Esophagus (tissue), 2 donors: ENCODE data around the gene TRMT2A. TPM values are rescaled to one million over a fixed set of nuclear protein-coding genes. Genes with fewer than 3 reads are reported as not detected.

Experiments
- H3K27ac ChIP-seq, 2 donors: one replicate each; pipeline ENCODE4 v1.5.1; 2013; ENCODE audit warnings: low read depth in 2 of 2, mild to moderate bottlenecking in 2 of 2, inconsistent platforms in 1 of 2, low read length in 1 of 2, moderate library complexity in 1 of 2
- H3K27me3 ChIP-seq, 2 donors: one replicate each; pipeline ENCODE4 v1.6.1; 2013; ENCODE audit warnings: low read length in 2 of 2, control low read depth in 1 of 2, mild to moderate bottlenecking in 1 of 2; ENCODE audit not compliant: insufficient read depth in 2 of 2, control insufficient read depth in 1 of 2
- H3K36me3 ChIP-seq, 2 donors: one replicate each; pipeline ENCODE4 v1.6.1; 2013; ENCODE audit warnings: low read length in 1 of 2; ENCODE audit not compliant: control insufficient read depth in 2 of 2, insufficient read depth in 2 of 2
- H3K4me1 ChIP-seq, 2 donors: one replicate each; pipeline ENCODE4 v1.6.1; 2013; ENCODE audit warnings: low read length in 1 of 2; ENCODE audit not compliant: control insufficient read depth in 2 of 2, insufficient read depth in 2 of 2
- H3K4me3 ChIP-seq, 2 donors: one replicate each; pipeline ENCODE4 v1.5.1; 2013; ENCODE audit warnings: low read length in 2 of 2, mild to moderate bottlenecking in 2 of 2, low read depth in 1 of 2, moderate library complexity in 1 of 2
- H3K9me3 ChIP-seq, 2 donors: one replicate each; pipeline ENCODE4 v1.6.1; 2013; ENCODE audit warnings: mild to moderate bottlenecking in 2 of 2, low read depth in 1 of 2, low read length in 1 of 2, moderate library complexity in 1 of 2; ENCODE audit not compliant: control insufficient read depth in 2 of 2, insufficient read depth in 1 of 2
- WGBS, 2 donors: extraction: QIAGEN DNeasy Blood & Tissue Kit; methylation state at CpG; one replicate each; pipeline ENCODE4 v1.1.7; 2013; 5-methylcytosine and 5-hydroxymethylcytosine counted together
- polyA plus RNA-seq, 2 donors: library from polyadenylated mRNA; stranded (reverse); fragments of 200-250 nt; gene quantifications; one replicate each; pipeline ENCODE4 v1.2.3, GENCODE V29; 2013
- donor health status: healthy with polysubstance abuse.
- donor health status: Bipolar disorder and iron deficiency.

Gene TRMT2A
- polyA plus RNA-seq, 2 donors: 41.1 to 77.1 TPM

DNA sequence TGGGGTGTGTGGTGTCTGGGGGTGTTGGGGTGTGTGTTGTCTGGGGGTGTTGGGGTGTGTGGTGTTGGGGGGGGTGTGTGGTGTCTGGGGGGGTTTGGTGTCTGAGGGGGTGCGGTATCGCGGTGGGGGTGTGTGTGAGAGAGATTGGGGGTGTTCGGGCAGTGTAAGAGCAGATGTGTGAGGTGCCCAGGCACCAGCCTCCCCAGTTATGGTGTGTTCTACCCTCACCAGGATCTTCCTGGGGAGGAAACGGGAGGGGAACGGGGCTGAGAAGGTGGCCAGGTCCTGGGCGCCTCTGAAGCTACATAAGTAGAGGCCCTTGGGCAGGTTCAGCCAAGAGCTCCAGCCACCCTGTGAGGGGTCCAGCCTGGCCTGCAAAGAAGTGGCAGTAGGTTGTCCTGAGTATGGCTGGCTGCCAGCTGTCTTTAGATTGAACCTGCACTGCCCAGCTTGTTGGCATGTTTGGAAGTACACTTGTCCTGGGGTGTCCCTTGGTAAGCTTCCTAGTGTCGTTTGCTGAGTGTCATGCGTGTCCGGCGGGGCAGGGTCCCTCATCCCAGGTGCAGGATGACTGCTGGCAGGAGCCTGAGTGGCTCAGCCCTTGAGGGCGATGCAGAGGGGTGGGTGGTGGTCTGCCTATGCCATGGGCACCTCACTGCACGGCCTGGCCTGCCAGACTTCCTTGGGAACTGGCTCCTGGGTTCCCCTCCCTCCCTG, 6.5 kb upstream of the TRMT2A start:
- peaks cover 13 to 67% of the 10 kb centered on the region in 2 donors for H3K36me3 ChIP-seq

DNA sequence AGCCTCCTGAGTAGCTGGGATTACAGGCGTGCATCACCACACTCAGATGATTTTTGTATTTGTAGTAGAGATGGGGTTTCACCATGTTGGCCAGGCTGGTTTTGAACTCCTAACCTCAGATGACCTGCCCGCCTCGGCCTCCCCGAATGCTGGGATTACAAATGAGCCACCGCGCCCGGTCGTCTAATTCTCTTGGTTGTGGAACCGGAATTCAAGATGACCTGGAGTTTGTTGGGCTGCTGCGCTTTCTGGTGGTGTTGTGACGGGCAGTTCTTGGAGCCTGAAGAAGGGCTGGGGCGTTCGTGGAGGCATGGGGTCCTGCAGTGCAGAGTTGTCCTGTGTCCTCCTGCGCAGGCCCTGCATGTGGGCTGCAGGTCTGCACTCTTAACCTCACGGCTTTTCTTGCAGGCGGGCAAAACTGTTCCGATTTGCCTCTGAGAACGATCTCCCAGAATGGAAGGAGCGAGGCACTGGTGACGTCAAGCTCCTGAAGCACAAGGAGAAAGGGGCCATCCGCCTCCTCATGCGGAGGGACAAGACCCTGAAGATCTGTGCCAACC, 4.9 kb upstream of the TRMT2A start:
- Histone ChIP-seq H3K4me1 (peaks cover 0 to 2% of the 10 kb centered on the region in 2 donors), H3K27ac (no peak overlapping the region), H3K36me3 (peaks cover 13 to 58% of the 10 kb centered on the region in 2 donors), H3K9me3 (no peaks in the 10 kb centered on the region), H3K4me3 (no peak overlapping the region), H3K27me3 (no peaks in the 10 kb centered on the region)
- 91 to 92% methylated on average over 22 of the region's 22 CpGs for WGBS, 2 donors

More for the DNA sequence above, 6.5 kb upstream of the TRMT2A start:
- Histone ChIP-seq H3K4me3 (no peak overlapping the region), H3K27ac (no peak overlapping the region), H3K4me1 (peaks cover 0 to 2% of the 10 kb centered on the region in 2 donors), H3K27me3 (no peaks in the 10 kb centered on the region), H3K9me3 (no peaks in the 10 kb centered on the region)
- WGBS, 2 donors: 93 to 95% methylated on average over 13 of the region's 13 CpGs

DNA sequence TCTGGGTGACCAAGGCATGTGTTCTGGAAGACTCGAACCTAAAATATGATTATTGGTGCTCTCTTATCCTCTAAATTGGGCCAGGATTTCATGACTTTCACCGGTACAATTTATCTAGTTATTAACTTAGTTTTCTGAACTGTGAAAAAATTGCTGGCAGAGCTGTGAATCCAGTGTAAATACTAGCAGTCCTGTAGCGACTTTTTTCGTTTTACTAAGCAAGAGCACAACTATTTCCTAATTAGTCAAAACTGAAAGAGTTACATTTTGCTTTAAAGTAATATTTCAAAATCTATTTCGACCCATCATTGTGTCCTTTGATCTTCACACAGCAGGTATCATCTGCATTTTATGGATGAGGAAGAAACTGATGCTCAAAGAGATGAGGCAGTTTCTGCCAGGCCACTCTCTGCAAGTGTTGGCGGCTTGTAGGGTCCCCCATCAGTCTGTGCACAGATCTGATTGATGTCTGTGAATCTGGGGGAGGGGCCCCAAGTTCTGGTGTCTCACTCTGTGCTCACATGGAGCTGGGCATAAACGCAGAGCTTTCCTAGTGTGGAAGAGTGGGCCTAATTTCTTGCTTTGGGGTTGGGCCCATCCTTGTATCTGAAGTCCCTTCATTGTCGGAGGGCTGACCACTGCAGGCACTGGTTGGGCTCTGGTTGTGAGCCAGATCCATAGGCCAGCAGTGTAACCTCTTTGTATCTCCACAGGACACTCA, 1.4 kb upstream of the TRMT2A start:
- peak overlapping the region in 1 of 2 donors; percentile 77 for H3K27ac ChIP-seq

DNA sequence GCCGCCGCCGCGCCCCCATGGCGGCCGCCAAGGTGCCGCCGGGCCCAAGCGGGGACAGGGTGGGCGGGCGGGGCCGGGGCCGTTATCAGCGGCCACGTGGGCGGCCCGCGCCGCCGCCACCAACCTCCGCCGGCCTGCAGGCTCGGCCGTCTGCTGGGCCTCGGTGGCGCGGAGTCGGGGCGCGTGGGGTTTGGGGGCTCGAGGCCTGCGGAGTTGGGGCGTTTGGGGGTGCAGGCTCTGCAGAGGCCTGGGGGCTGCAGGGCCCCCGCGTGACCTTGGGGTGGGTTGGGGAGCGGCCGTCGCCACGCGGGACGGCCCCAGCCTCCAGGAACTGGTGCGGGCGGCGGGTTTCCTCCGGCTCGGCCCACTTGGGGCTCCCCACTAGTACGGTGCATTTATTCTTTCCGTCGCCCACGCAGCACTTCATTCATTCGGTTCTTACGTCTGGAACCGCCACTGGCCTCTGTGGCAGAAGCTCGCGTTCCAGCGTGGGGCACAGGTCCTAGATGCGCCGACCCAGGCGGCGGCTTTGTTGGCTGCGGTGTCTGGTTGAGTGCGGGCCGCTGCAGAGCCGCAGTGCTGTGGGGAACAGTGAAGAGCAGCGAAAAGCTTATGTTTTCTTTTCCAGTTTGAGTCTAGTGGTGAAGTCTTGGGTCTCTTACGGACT, 740 bp upstream of the TRMT2A start:
- 0 to 1% methylated on average over 43 to 66 of the region's 66 CpGs for WGBS, 2 donors

More for the DNA sequence above, 1.4 kb upstream of the TRMT2A start:
- peaks cover 8 to 9% of the 10 kb centered on the region in 2 donors for H3K4me1 ChIP-seq
- peaks cover 15 to 43% of the 10 kb centered on the region in 2 donors for H3K36me3 ChIP-seq
- H3K27me3 ChIP-seq: no peaks in the 10 kb centered on the region
- peak overlapping the region; percentile 86 to 88 for H3K4me3 ChIP-seq
- H3K9me3 ChIP-seq: no peaks in the 10 kb centered on the region
- 11 to 15% methylated on average over 8 of the region's 8 CpGs for WGBS, 2 donors

DNA sequence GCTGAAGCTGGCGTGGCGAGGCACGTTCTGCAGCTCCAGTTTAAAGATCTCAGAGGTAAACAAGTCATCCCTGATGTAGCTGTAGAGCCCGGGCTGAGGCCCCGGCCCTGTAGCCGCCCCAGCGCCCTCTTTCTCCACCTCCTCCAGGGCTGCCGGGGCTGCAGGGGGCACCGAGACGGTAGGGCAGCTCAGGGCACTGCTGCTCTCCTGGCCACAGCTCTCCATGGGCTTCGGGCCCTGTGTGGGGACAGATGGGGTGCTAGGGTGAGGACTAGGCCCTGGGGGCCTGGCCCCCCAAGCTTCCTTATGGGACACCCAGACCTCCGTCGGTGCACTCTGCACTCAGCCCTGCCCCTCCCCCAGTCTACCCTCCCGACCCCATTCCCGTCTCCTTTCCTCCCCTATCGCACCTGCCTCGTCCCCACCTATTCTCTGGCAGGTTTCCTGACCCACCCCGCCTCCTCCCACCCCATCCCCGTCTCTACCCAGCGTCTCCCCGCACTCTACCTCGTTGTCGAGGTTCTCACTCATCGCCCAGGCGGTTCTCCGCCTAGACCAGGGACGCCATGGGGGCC, 563 bp downstream of the TRMT2A start:
- H3K36me3 ChIP-seq: peaks cover 15 to 46% of the 10 kb centered on the region in 2 donors
- WGBS, 2 donors: 5 to 6% methylated on average over 26 to 27 of the region's 27 CpGs
- H3K4me1 ChIP-seq: peaks cover 8 to 9% of the 10 kb centered on the region in 2 donors

More for the DNA sequence above, 740 bp upstream of the TRMT2A start:
- peak overlapping the region; percentile 66 to 77 for H3K27ac ChIP-seq
- peak overlapping the region; percentile 86 to 88 for H3K4me3 ChIP-seq
- H3K27me3 ChIP-seq: no peaks in the 10 kb centered on the region
- H3K4me1 ChIP-seq: peaks cover 8 to 9% of the 10 kb centered on the region in 2 donors
- H3K9me3 ChIP-seq: no peaks in the 10 kb centered on the region
- peaks cover 15 to 44% of the 10 kb centered on the region in 2 donors for H3K36me3 ChIP-seq

DNA sequence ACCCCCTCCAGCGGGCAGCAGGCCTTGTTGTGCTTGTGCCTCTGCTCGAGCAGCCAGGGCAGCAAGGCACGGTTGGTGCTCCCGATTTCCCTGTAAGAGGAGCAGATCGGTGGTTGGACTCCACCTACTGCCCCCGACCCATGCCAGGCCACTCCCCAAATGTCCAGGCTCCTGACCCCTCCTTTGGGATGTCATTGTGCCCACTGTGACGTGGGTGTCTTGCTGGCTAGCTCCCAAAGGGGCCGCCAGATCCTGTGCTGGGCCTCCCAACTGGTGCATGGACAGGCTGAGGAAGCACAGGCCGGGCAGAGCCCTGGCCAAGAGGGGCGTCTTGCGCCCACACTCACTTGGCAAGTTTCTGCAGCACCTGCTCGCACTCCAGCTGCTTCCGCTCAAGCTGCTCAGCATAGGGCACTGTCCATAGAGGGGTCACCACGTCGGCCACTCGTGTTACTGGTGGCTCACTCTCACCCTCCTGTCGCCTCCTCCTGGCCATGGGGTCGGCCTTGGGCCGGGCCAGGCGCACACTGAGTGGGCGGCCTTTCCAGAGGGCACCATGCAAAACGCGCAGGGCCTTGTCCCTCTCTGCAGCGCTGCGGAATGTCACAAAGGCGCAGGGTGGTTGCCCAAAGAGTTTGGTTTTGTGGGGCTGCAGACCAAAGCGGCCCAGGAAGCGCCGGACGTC, 1.2 kb downstream of the TRMT2A start, which contains the start of gene RANBP1:
TSS of gene RANBP1 (plus strand) at position 414 of the 685 bp plus-strand sequence. CDS start at position 495, 81 bp downstream.
- Histone ChIP-seq H3K27ac (peak within 1 kb of the TSS; percentile 65 to 76), H3K4me3 (peak within 1 kb of the TSS; percentile 72 to 85), H3K4me1 (peaks cover 8 to 9% of the 10 kb centered on the region in 2 donors), H3K9me3 (no peaks in the 10 kb centered on the region), H3K36me3 (peaks cover 15 to 47% of the 10 kb centered on the region in 2 donors), H3K27me3 (no peaks in the 10 kb centered on the region)
- WGBS, 2 donors: 61 to 63% methylated on average over 30 of the region's 30 CpGs

More for the DNA sequence above, 563 bp downstream of the TRMT2A start:
- H3K27me3 ChIP-seq: no peaks in the 10 kb centered on the region
- peak overlapping the region; percentile 65 to 76 for H3K27ac ChIP-seq
- no peaks in the 10 kb centered on the region for H3K9me3 ChIP-seq
- peak overlapping the region; percentile 72 to 85 for H3K4me3 ChIP-seq

DNA sequence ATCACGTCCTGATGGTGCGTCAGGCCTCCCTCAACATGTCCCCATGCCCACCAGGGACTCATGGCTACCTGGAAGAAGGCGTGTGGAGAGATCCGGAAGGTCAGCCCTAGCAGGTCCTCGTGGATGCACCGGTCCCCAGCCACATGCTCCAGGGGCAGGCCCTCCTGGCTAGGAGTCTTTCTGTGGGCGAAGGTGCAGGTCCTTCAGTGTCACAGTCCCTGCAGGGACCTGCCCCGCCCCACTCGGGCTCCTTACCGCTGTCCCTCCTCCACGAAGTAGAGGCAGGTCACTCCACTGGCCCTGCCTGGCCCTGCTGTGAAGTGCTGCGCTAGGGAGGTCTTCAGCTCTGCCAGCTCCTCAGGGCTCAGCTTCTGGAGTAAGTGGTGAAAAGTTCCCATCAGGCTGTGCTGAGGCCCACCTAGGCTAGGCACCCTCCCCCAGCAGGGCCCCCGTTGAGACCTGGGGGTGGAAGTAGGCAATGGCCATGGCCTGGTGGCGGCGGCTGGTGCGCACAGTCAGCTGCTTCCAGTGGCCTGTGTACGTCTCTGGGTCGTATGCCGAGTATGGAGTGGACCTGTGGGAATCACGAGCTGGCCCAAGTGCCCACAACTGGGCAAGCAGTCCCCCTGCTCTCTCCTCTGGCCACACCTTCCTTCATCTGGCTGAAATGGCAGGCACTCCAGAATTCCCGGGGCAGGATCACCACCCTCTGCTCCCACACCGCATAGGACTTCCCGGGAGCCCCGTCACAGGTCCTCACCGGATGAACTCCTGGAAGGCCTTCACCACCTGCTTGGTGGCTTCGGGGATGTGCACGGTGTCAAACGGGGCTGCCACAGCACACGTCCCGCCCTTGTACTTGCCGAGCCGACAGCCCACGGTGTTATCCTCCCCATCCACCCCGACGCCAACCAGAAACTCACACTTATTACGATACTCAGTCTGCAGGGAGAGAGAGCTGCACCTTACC, 2.2 kb downstream of the TRMT2A start:
- Histone ChIP-seq H3K4me1 (peaks cover 6 to 8% of the 10 kb centered on the region in 2 donors), H3K36me3 (peaks cover 14 to 42% of the 10 kb centered on the region in 2 donors), H3K9me3 (no peaks in the 10 kb centered on the region), H3K27me3 (no peaks in the 10 kb centered on the region), H3K27ac (no peak overlapping the region), H3K4me3 (no peak overlapping the region)
- 86 to 89% methylated on average over 36 of the region's 36 CpGs for WGBS, 2 donors
